Measurements from ENCODE around the gene IHH. TPM values are rescaled to one million over a fixed set of nuclear protein-coding genes. Genes with fewer than 3 reads are reported as not detected.

IHH gene
- total RNA-seq, 4 donors from 2014 or later = 0.83 TPM; not detected in 3

- DNase-seq = no peak
These were observed 33.8 kb downstream of the IHH start for GRCh38 chr2:219026946-219027345.

GRCh38 chr2:219025637-219026585 lies 34.8 kb downstream of the IHH start:
- H3K36me3 ChIP-seq = no peaks in the 10 kb centered on the region
- DNase-seq = no peak
- H3K9me3 ChIP-seq = no peaks in the 10 kb centered on the region
- H3K4me1 ChIP-seq = no peaks in the 10 kb centered on the region
- H3K27ac ChIP-seq = no peak overlapping the region
- H3K4me3 ChIP-seq = no peak overlapping the region
- TF ChIP-seq CTCF (IDR thresholded peaks at IDR 0.05) (no peak), POLR2A (IDR thresholded peaks at IDR 0.05) (no peak)
- intact Hi-C loops (cut with DNase I; ENCODE audit: low total_unique reads) = no loop called here
- no peaks in the 10 kb centered on the region for H3K27me3 ChIP-seq

More at GRCh38 chr2:219026946-219027345, 33.8 kb downstream of the IHH start:
- Histone ChIP-seq H3K9me3 (no peaks in the 10 kb centered on the region), H3K4me1 (no peaks in the 10 kb centered on the region), H3K27ac (no peak overlapping the region), H3K27me3 (no peaks in the 10 kb centered on the region), H3K4me3 (no peak overlapping the region), H3K36me3 (no peaks in the 10 kb centered on the region)
- intact Hi-C loops (cut with DNase I; ENCODE audit: low total_unique reads) = no loop called here
- TF ChIP-seq CTCF (IDR thresholded peaks at IDR 0.05) (no peak), POLR2A (IDR thresholded peaks at IDR 0.05) (no peak)

- H3K27ac ChIP-seq = no peak overlapping the region
- no peaks in the 10 kb centered on the region for H3K4me1 ChIP-seq
- H3K27me3 ChIP-seq = no peaks in the 10 kb centered on the region
- no peak overlapping the region for H3K4me3 ChIP-seq
- H3K9me3 ChIP-seq = no peaks in the 10 kb centered on the region
- H3K36me3 ChIP-seq = no peaks in the 10 kb centered on the region
- TF ChIP-seq CTCF (IDR thresholded peaks at IDR 0.05) (no peak), POLR2A (IDR thresholded peaks at IDR 0.05) (no peak)
- no peak for DNase-seq
- intact Hi-C loops (cut with DNase I; ENCODE audit: low total_unique reads) = no loop called here
These were observed 36.7 kb downstream of the IHH start for GRCh38 chr2:219024059-219024458.

GRCh38 chr2:219023045-219023605 lies 37.6 kb downstream of the IHH start:
- Histone ChIP-seq H3K4me3 (no peak overlapping the region), H3K27ac (no peak overlapping the region), H3K9me3 (no peaks in the 10 kb centered on the region), H3K27me3 (no peaks in the 10 kb centered on the region), H3K4me1 (no peaks in the 10 kb centered on the region), H3K36me3 (no peaks in the 10 kb centered on the region)
- intact Hi-C loops (cut with DNase I; ENCODE audit: low total_unique reads) = no loop called here
- TF ChIP-seq CTCF (IDR thresholded peaks at IDR 0.05) (no peak), POLR2A (IDR thresholded peaks at IDR 0.05) (no peak)
- DNase-seq = no peak

GRCh38 chr2:219022616-219023015 lies 38.1 kb downstream of the IHH start:
- H3K36me3 ChIP-seq = no peaks in the 10 kb centered on the region
- H3K9me3 ChIP-seq = no peaks in the 10 kb centered on the region
- DNase-seq = no peak
- H3K27me3 ChIP-seq = no peaks in the 10 kb centered on the region
- intact Hi-C loops (cut with DNase I; ENCODE audit: low total_unique reads) = no loop called here
- H3K27ac ChIP-seq = no peak overlapping the region
- H3K4me3 ChIP-seq = no peak overlapping the region
- no peaks in the 10 kb centered on the region for H3K4me1 ChIP-seq
- TF ChIP-seq POLR2A (IDR thresholded peaks at IDR 0.05) (no peak), CTCF (IDR thresholded peaks at IDR 0.05) (no peak)

All from uterus (tissue), 4 donors.